GM23338 (cell line): ENCODE measurements around the gene MINK1. TPM values are rescaled to one million over a fixed set of nuclear protein-coding genes. Genes with fewer than 3 reads are reported as not detected.

Source experiments
- ATAC-seq: fragments of 200-7000 bp; cut with Tn5 transposase; 3 replicates; pipeline ENCODE4 v1.9.1; 2020
- DNase-seq: peaks from one replicate; pipeline ENCODE4 v3.0.0-alpha.2; 2015; ENCODE audit warnings: low spot score
- H2AFZ ChIP-seq: fragments of 200-600 bp; sonication (generic); 2 replicates; pipeline ENCODE4 v1.8.0; 2016; ENCODE audit warnings: antibody characterized with exemption, mild to moderate bottlenecking, moderate library complexity
- H3F3A ChIP-seq: fragments of 200-600 bp; sonication (generic); replicated peaks from 2 replicates; pipeline ENCODE4 v1.8.0; 2017; ENCODE audit warnings: antibody characterized with exemption, mixed run types, low read depth
- H3K27ac ChIP-seq: fragments of 200-600 bp; sonication (generic); 2 replicates; pipeline ENCODE4 v1.6.1; 2016; ENCODE audit warnings: low read depth
- H3K27me3 ChIP-seq: fragments of 200-600 bp; sonication (generic); 2 replicates; pipeline ENCODE4 v1.8.0; 2016; ENCODE audit warnings: mild to moderate bottlenecking, mixed run types, moderate library complexity; ENCODE audit not compliant: insufficient read depth
- H3K36me3 ChIP-seq: fragments of 200-600 bp; sonication (generic); 2 replicates; pipeline ENCODE4 v1.8.0; 2016; ENCODE audit warnings: mild to moderate bottlenecking; ENCODE audit not compliant: insufficient read depth
- H3K4me1 ChIP-seq: fragments of 200-600 bp; sonication (generic); 2 replicates; pipeline ENCODE4 v1.8.0; 2016; ENCODE audit warnings: mild to moderate bottlenecking, moderate library complexity; ENCODE audit not compliant: insufficient read depth
- H3K4me2 ChIP-seq: fragments of 200-600 bp; sonication (generic); 2 replicates; pipeline ENCODE4 v1.7.1; 2017; ENCODE audit warnings: mixed run types
- H3K4me3 ChIP-seq: fragments of 200-600 bp; sonication (generic); 2 replicates; pipeline ENCODE4 v1.6.1; 2016; ENCODE audit warnings: mixed run types
- H3K79me2 ChIP-seq: fragments of 200-600 bp; sonication (generic); replicated peaks from 2 replicates; pipeline ENCODE4 v1.8.0; 2017; ENCODE audit warnings: mild to moderate bottlenecking; ENCODE audit not compliant: insufficient read depth
- H3K9me2 ChIP-seq: fragments of 200-600 bp; sonication (generic); 2 replicates; pipeline ENCODE4 v1.8.0; 2017; ENCODE audit not compliant: insufficient read depth
- H4K20me1 ChIP-seq: fragments of 200-600 bp; sonication (generic); replicated peaks from 2 replicates; pipeline ENCODE4 v1.8.0; 2017; ENCODE audit warnings: mild to moderate bottlenecking; ENCODE audit not compliant: insufficient read depth
- H3K27ac Mint-ChIP-seq: 2 replicates; pipeline ENCODE4 v1.8.0; 2020; ENCODE audit warnings: inconsistent platforms, mild to moderate bottlenecking, moderate library complexity, mixed read lengths
- H3K27me3 Mint-ChIP-seq: 3 replicates; pipeline ENCODE4 v1.8.0; 2022; ENCODE audit warnings: low read depth, mild to moderate bottlenecking, moderate library complexity, mixed read lengths, inconsistent platforms; ENCODE audit not compliant: insufficient read depth, poor library complexity
- H3K36me3 Mint-ChIP-seq: 3 replicates; pipeline ENCODE4 v1.8.0; 2021; ENCODE audit warnings: low read depth, mild to moderate bottlenecking, inconsistent platforms, moderate library complexity, mixed read lengths
- H3K4me1 Mint-ChIP-seq: 3 replicates; pipeline ENCODE4 v1.8.0; 2020; ENCODE audit warnings: mild to moderate bottlenecking, inconsistent platforms, mixed read lengths
- H3K4me3 Mint-ChIP-seq: 3 replicates; pipeline ENCODE4 v1.8.0; 2021; ENCODE audit warnings: moderate library complexity, mild to moderate bottlenecking, inconsistent platforms, mixed read lengths
- H3K9me3 Mint-ChIP-seq: 3 replicates; pipeline ENCODE4 v1.8.0; 2020; ENCODE audit warnings: moderate library complexity, mild to moderate bottlenecking, inconsistent platforms, mixed read lengths
- CREB1 ChIP-seq: fragments of 250-450 bp; sonication (Bioruptor Pico); IDR thresholded peaks from 2 replicates; pipeline ENCODE4 v1.5.0; 2020; ENCODE audit warnings: low read depth, mild to moderate bottlenecking, moderate library complexity
- ETS1 ChIP-seq: IDR thresholded peaks from 2 replicates; pipeline ENCODE4 v1.6.1; 2016; ENCODE audit warnings: antibody characterized with exemption
- EZH2 ChIP-seq: fragments of 200-600 bp; sonication (generic); IDR thresholded peaks from one replicate; pipeline ENCODE4 v1.8.0; 2017; ENCODE audit warnings: antibody characterized with exemption, mild to moderate bottlenecking, low read depth; ENCODE audit not compliant: unreplicated experiment
- EZH2phosphoT487 ChIP-seq: fragments of 200-600 bp; sonication (generic); IDR thresholded peaks from one replicate; pipeline ENCODE4 v1.8.1; 2018; ENCODE audit warnings: antibody characterized with exemption; ENCODE audit not compliant: unreplicated experiment
- JUNB ChIP-seq: IDR thresholded peaks from one replicate; pipeline ENCODE4 v1.6.1; 2016; ENCODE audit warnings: antibody characterized with exemption; ENCODE audit not compliant: unreplicated experiment
- NANOG ChIP-seq: IDR thresholded peaks from 2 replicates; pipeline ENCODE4 v1.6.1; 2016; ENCODE audit warnings: antibody characterized with exemption, borderline replicate concordance
- POLR2AphosphoS5 ChIP-seq: IDR thresholded peaks from 2 replicates; pipeline ENCODE4 v1.6.1; 2016; ENCODE audit warnings: antibody characterized with exemption, low read depth
- REST ChIP-seq: IDR thresholded peaks from one replicate; pipeline ENCODE4 v1.6.1; 2018; ENCODE audit warnings: antibody characterized with exemption; ENCODE audit not compliant: unreplicated experiment
- STAT1 ChIP-seq: IDR thresholded peaks from one replicate; pipeline ENCODE4 v1.6.1; 2016; ENCODE audit warnings: antibody characterized with exemption; ENCODE audit not compliant: unreplicated experiment
- ZNF114 ChIP-seq: fragments of 250-450 bp; sonication (Bioruptor Pico); IDR thresholded peaks from 2 replicates; pipeline ENCODE4 v1.5.0; 2020; ENCODE audit warnings: mild to moderate bottlenecking, moderate library complexity
- ZNF331 ChIP-seq: fragments of 250-450 bp; sonication (Bioruptor Pico); IDR thresholded peaks from 2 replicates; pipeline ENCODE4 v1.5.0; 2020; ENCODE audit warnings: low read depth, mild to moderate bottlenecking, moderate library complexity
- ZNF462 ChIP-seq: fragments of 250-450 bp; sonication (Bioruptor Pico); IDR thresholded peaks from 2 replicates; pipeline ENCODE4 v1.5.0; 2020; ENCODE audit warnings: mild to moderate bottlenecking, moderate library complexity
- polyA plus RNA-seq: library from polyadenylated mRNA; unstranded; fragments of >200 nt; fragmentation: Nextera tagmentation; extraction: Ambion mirVana; gene quantifications from 2 replicates; pipeline ENCODE4 v1.2.1, GENCODE V29; 2016
- total RNA-seq: library from RNA; depleted of rRNA; stranded (reverse); fragments of >200 nt; shearing (Covaris generic); gene quantifications from 2 replicates; pipeline ENCODE4 v1.2.3, GENCODE V29; 2014

MINK1 gene
- total and polyA plus RNA-seq, 2 experiments from 2014 or later: 17.3 to 54.9 TPM

- TF ChIP-seq ZNF462 (CRISPR knock-in tag): no peak
- no peak for TF ChIP-seq CREB1 (CRISPR knock-in tag)
Measured at GRCh38 chr17:4816826-4817225, 16.3 kb upstream of the MINK1 start (continued).

DNA sequence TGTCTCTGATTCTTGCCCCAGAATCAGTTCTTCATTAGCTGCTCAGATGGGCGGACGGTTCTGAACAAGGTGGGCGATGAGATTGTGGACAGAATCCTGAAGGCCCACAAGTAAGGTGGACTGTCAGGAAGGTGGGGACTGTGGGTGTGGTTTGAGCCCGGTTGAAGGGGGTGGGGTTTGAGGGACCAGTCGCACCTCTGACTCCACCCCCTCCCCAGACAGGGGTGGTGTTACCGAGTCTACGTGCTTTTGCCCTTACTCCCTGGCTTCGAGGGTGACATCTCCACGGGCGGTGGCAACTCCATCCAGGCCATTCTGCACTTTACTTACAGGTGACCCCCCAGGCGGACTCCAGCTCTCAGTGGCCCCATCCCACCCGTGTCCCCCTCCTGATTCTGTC, 14.9 kb upstream of the MINK1 start:
- Mint-ChIP-seq H3K27me3 (peaks cover 4% of the 10 kb centered on the region), H3K9me3 (peaks cover 2% of the 10 kb centered on the region; the same call in 2 of the 3 replicates), H3K4me1 (no peaks in the 10 kb centered on the region), H3K4me3 (no peak overlapping the region), H3K36me3 (peaks cover 35% of the 10 kb centered on the region), H3K27ac (no peak overlapping the region)
- H3K4me3 ChIP-seq: no peak overlapping the region
- ATAC-seq: peak; percentile 85
- no peaks in the 10 kb centered on the region for H3K9me2 ChIP-seq
- H3K36me3 ChIP-seq: peaks cover 13% of the 10 kb centered on the region
- H4K20me1 ChIP-seq: no peaks in the 10 kb centered on the region; the same call in 1 of the 2 replicates
- peak; percentile 53 for DNase-seq
- H3K27ac ChIP-seq: no peak overlapping the region
- H3K27me3 ChIP-seq: no peaks in the 10 kb centered on the region
- 0 out of 2 replicates have a peak, but pooled peaks cover 3% of the 10 kb centered on the region for H3F3A ChIP-seq
- no peak overlapping the region for H3K4me2 ChIP-seq
- no peak overlapping the region for H2AFZ ChIP-seq
- no peaks in the 10 kb centered on the region for H3K4me1 ChIP-seq
- H3K79me2 ChIP-seq: no peaks in the 10 kb centered on the region
- TF ChIP-seq NANOG (no peak), STAT1 (no peak), EZH2phosphoT487 (no peak), EZH2 (no peak), ZNF114 (no peak), POLR2AphosphoS5 (no peak), JUNB (no peak), REST (no peak), ZNF331 (CRISPR knock-in tag) (no peak), CREB1 (CRISPR knock-in tag) (no peak), ETS1 (no peak)
